Thoracic aorta (tissue), 2 donors: ENCODE measurements around the gene PIEZO1. TPM values are rescaled to one million over a fixed set of nuclear protein-coding genes. Genes with fewer than 3 reads are reported as not detected.
A peak's percentile ranks its signal among the peaks of the same experiment; 100 is the strongest.

Source experiments
- ATAC-seq: fragments of 150-250 bp; one replicate; pipeline ENCODE4 v1.8.0; 2017; ENCODE audit warnings: low read depth; ENCODE audit not compliant: insufficient number of reproducible peaks, low FRiP score
- DNase-seq: peaks from one replicate; pipeline ENCODE4 v3.0.0-alpha.2; 2020; ENCODE audit warnings: low spot score
- H3K27ac ChIP-seq, 2 donors: fragments of 200-600 bp; sonication (generic); 1 replicate in 1 of 2; 2 replicates in 1 of 2; pipeline ENCODE4 v1.5.1; 2016; ENCODE audit warnings: mild to moderate bottlenecking in 2 of 2, moderate library complexity in 2 of 2
- H3K27me3 ChIP-seq: fragments of 200-600 bp; sonication (generic); replicated peaks from 2 replicates; pipeline ENCODE4 v1.6.0; 2016; ENCODE audit warnings: mild to moderate bottlenecking; ENCODE audit not compliant: insufficient read depth
- H3K36me3 ChIP-seq: fragments of 200-600 bp; sonication (generic); one replicate; pipeline ENCODE4 v1.5.1; 2016
- H3K4me1 ChIP-seq, 2 donors: fragments of 200-600 bp; sonication (generic); 1 replicate in 1 of 2; 2 replicates in 1 of 2; pipeline versions ENCODE4 v1.5.1 to v1.6.0; 2016; ENCODE audit warnings: low read depth in 2 of 2, mild to moderate bottlenecking in 1 of 2; ENCODE audit not compliant: control insufficient read depth in 1 of 2
- H3K4me3 ChIP-seq: fragments of 200-600 bp; sonication (generic); 2 replicates; pipeline ENCODE4 v1.5.1; 2016; ENCODE audit warnings: mild to moderate bottlenecking
- H3K9me3 ChIP-seq: fragments of 200-600 bp; sonication (generic); 2 replicates; pipeline ENCODE4 v1.5.1; 2016
- CTCF ChIP-seq: fragments of 200-600 bp; sonication (generic); IDR thresholded peaks from one replicate; pipeline ENCODE4 v1.5.1; 2019; ENCODE audit warnings: antibody characterized with exemption
- total RNA-seq, 2 donors: library from RNA; depleted of rRNA; stranded (reverse); fragments of >200 nt; gene quantifications; one replicate each; pipeline versions ENCODE4 v1.1.0 to v1.2.3, GENCODE V29; 2016

PIEZO1 gene
- total RNA-seq, 2 donors from 2014 or later = 108 to 179 TPM

GRCh38 chr16:88815227-88815626, 30.2 kb upstream of the PIEZO1 start:
- DNase-seq (no peak), ATAC-seq (no peak)
- no peaks in the 10 kb centered on the region for H3K36me3 ChIP-seq
- no peak overlapping the region for H3K4me3 ChIP-seq
- TF ChIP-seq CTCF = no peak
- H3K4me1 ChIP-seq = peaks cover 7 to 25% of the 10 kb centered on the region in 2 donors
- H3K27ac ChIP-seq = no peak overlapping the region
- no peaks in the 10 kb centered on the region for H3K9me3 ChIP-seq
- H3K27me3 ChIP-seq = no peaks in the 10 kb centered on the region

GRCh38 chr16:88814144-88814502, 29.1 kb upstream of the PIEZO1 start:
- ATAC-seq (no peak), DNase-seq (no peak)
- no peaks in the 10 kb centered on the region for H3K27me3 ChIP-seq
- peaks cover 8% of the 10 kb centered on the region for H3K36me3 ChIP-seq
- peaks cover 11 to 34% of the 10 kb centered on the region in 2 donors for H3K4me1 ChIP-seq
- no peaks in the 10 kb centered on the region for H3K9me3 ChIP-seq
- no peak overlapping the region for H3K4me3 ChIP-seq
- no peak for TF ChIP-seq CTCF
- H3K27ac ChIP-seq = no peak overlapping the region

- H3K4me1 ChIP-seq = peaks cover 11 to 34% of the 10 kb centered on the region in 2 donors
- H3K4me3 ChIP-seq = no peak overlapping the region
- no peaks in the 10 kb centered on the region for H3K9me3 ChIP-seq
- peaks cover 11% of the 10 kb centered on the region for H3K36me3 ChIP-seq
- no peaks in the 10 kb centered on the region for H3K27me3 ChIP-seq
- ATAC-seq (no peak), DNase-seq (no peak)
- TF ChIP-seq CTCF = no peak
- H3K27ac ChIP-seq = peak overlapping the region; percentile 78 to 93
Measured at GRCh38 chr16:88813269-88814143, 28.5 kb upstream of the PIEZO1 start.

- Histone ChIP-seq H3K9me3 (no peaks in the 10 kb centered on the region), H3K36me3 (peaks cover 11% of the 10 kb centered on the region), H3K27me3 (no peaks in the 10 kb centered on the region), H3K4me1 (peaks cover 11 to 34% of the 10 kb centered on the region in 2 donors), H3K27ac (peak overlapping the region; percentile 78 to 93), H3K4me3 (peak overlapping the region; percentile 87)
- peak; percentile 1 for TF ChIP-seq CTCF
- ATAC-seq (no peak), DNase-seq (no peak)
Measured at GRCh38 chr16:88812513-88813268, 27.7 kb upstream of the PIEZO1 start.

- H3K27me3 ChIP-seq = no peaks in the 10 kb centered on the region
- no peaks in the 10 kb centered on the region for H3K9me3 ChIP-seq
- peak; percentile 56 for DNase-seq
- peak; percentile 24 for TF ChIP-seq CTCF
- H3K4me3 ChIP-seq = peak within 1 kb of the TSS; percentile 87
- peak within 1 kb of the TSS; percentile 78 to 93 for H3K27ac ChIP-seq
- H3K4me1 ChIP-seq = peaks cover 11 to 34% of the 10 kb centered on the region in 2 donors
- peak; percentile 93 for ATAC-seq
- H3K36me3 ChIP-seq = peaks cover 11% of the 10 kb centered on the region
Measured at GRCh38 chr16:88811769-88812512, 26.9 kb upstream of the PIEZO1 start, which contains the start of gene APRT. TSS of gene APRT (minus strand) at chr16:88811928. CDS start at chr16:88811899, 29 bp downstream.
